Liver (tissue), 9 donors: ENCODE measurements around the gene ARL3. TPM values are rescaled to one million over a fixed set of nuclear protein-coding genes. Genes with fewer than 3 reads are reported as not detected.
"Not testable (repeated sequence)": the region's sequence is repeated elsewhere in the genome, so short reads cannot be mapped to it uniquely, and the experiment has no call there.

Experiments used
- DNase-seq: peaks from one replicate; pipeline ENCODE4 v3.0.0-alpha.2; 2017; ENCODE audit warnings: low spot score
- H3K27ac ChIP-seq, 2 donors: one replicate each; pipeline ENCODE4 v1.7.0; 2013; ENCODE audit warnings: inconsistent platforms in 2 of 2, low read length in 2 of 2, control low read depth in 1 of 2, low read depth in 1 of 2, mild to moderate bottlenecking in 1 of 2
- H3K27me3 ChIP-seq, 4 donors: one replicate each; pipeline versions ENCODE4 v1.6.1 to v1.7.0; 2013; ENCODE audit warnings: low read length in 3 of 4, inconsistent platforms in 1 of 4, mild to moderate bottlenecking in 1 of 4, moderate library complexity in 1 of 4; ENCODE audit not compliant: control insufficient read depth in 4 of 4, insufficient read depth in 4 of 4
- H3K36me3 ChIP-seq, 4 donors: one replicate each; pipeline versions ENCODE4 v1.6.1 to v1.7.0; 2013; ENCODE audit warnings: low read length in 3 of 4, mild to moderate bottlenecking in 3 of 4, low read depth in 1 of 4, moderate library complexity in 1 of 4; ENCODE audit not compliant: control insufficient read depth in 4 of 4, insufficient read depth in 3 of 4
- H3K4me1 ChIP-seq, 4 donors: one replicate each; pipeline versions ENCODE4 v1.6.1 to v1.7.0; 2013; ENCODE audit warnings: low read length in 3 of 4, mild to moderate bottlenecking in 3 of 4, moderate library complexity in 1 of 4; ENCODE audit not compliant: control insufficient read depth in 4 of 4, insufficient read depth in 4 of 4
- H3K4me3 ChIP-seq, 3 donors: one replicate each; pipeline versions ENCODE4 v1.6.1 to v1.7.0; 2013; ENCODE audit warnings: low read length in 3 of 3, control low read depth in 1 of 3, low read depth in 1 of 3, mild to moderate bottlenecking in 1 of 3
- H3K9ac ChIP-seq, 2 donors: one replicate each; pipeline ENCODE4 v1.7.0; 2013; ENCODE audit warnings: low read length in 2 of 2, mild to moderate bottlenecking in 2 of 2, moderate library complexity in 2 of 2, control low read depth in 1 of 2, low read depth in 1 of 2
- H3K9me3 ChIP-seq, 4 donors: one replicate each; pipeline versions ENCODE4 v1.6.1 to v1.7.0; 2013; ENCODE audit warnings: low read length in 3 of 4; ENCODE audit not compliant: control insufficient read depth in 4 of 4
- ATF3 ChIP-seq: IDR thresholded peaks from 2 replicates; pipeline ENCODE4 v1.6.1; 2016; ENCODE audit warnings: antibody characterized with exemption
- FOXA1 ChIP-seq: IDR thresholded peaks from 2 replicates; pipeline ENCODE4 v1.6.1; 2016; ENCODE audit warnings: antibody characterized with exemption
- FOXA2 ChIP-seq: IDR thresholded peaks from 2 replicates; pipeline ENCODE4 v1.6.1; 2016; ENCODE audit warnings: antibody characterized with exemption
- GABPA ChIP-seq, 2 donors: IDR thresholded peaks in 1 of 2; conservative IDR thresholded peaks in 1 of 2; 2 replicates each; pipeline ENCODE4 v1.6.1; 2016; ENCODE audit warnings: antibody characterized with exemption in 2 of 2, mild to moderate bottlenecking in 1 of 2, moderate library complexity in 1 of 2
- HNF4G ChIP-seq: IDR thresholded peaks from 2 replicates; pipeline ENCODE4 v1.6.1; 2016; ENCODE audit warnings: antibody characterized with exemption
- JUND ChIP-seq, 2 donors: IDR thresholded peaks; 2 replicates each; pipeline ENCODE4 v1.6.1; 2016; ENCODE audit warnings: antibody characterized with exemption in 2 of 2
- NR2F2 ChIP-seq: IDR thresholded peaks from 2 replicates; pipeline ENCODE4 v1.6.1; 2016; ENCODE audit warnings: antibody characterized with exemption
- RXRA ChIP-seq, 2 donors: IDR thresholded peaks; 2 replicates each; pipeline ENCODE4 v1.6.1; 2017 to 2018; ENCODE audit warnings: antibody characterized with exemption in 2 of 2, mild to moderate bottlenecking in 1 of 2
- SP1 ChIP-seq: IDR thresholded peaks from 2 replicates; pipeline ENCODE4 v1.6.1; 2018; ENCODE audit warnings: antibody characterized with exemption, mild to moderate bottlenecking
- WGBS: extraction: QIAGEN DNeasy Blood & Tissue Kit; methylation state at CpG from one replicate; pipeline ENCODE4 v1.1.7; 2013; 5-methylcytosine and 5-hydroxymethylcytosine counted together
- polyA plus RNA-seq, 2 donors: library from polyadenylated mRNA; stranded (reverse) in 1 of 2; unstranded in 1 of 2; fragments of 200-250 nt in 1 of 2; fragments of >200 nt in 1 of 2; fragmentation: Nextera tagmentation in 1 of 2; extraction: Ambion mirVana in 1 of 2; gene quantifications; one replicate each; pipeline versions ENCODE4 v1.2.1 to v1.2.3, GENCODE V29; 2013 to 2015
- total RNA-seq, 2 donors: library from RNA; depleted of rRNA; stranded (reverse); fragments of >200 nt; gene quantifications; one replicate each; pipeline ENCODE4 v1.2.3, GENCODE V29; 2014
- TF ChIP-seq, protein P1 (sequence below): IDR thresholded peaks from 2 replicates; pipeline ENCODE4 v1.6.1; 2016; ENCODE audit warnings: antibody characterized with exemption
- TF ChIP-seq, protein P2 (sequence below): IDR thresholded peaks from 2 replicates; pipeline ENCODE4 v1.6.1; 2016; ENCODE audit warnings: antibody characterized with exemption
- TF ChIP-seq, protein P3 (sequence below): fragments of 150-350 bp; IDR thresholded peaks from 2 replicates; pipeline ENCODE4 v1.5.1; 2017; ENCODE audit warnings: improper control_type of control experiment, low read depth, low read length; ENCODE audit not compliant: missing input control
- TF ChIP-seq, protein P4 (sequence below): IDR thresholded peaks from 2 replicates; pipeline ENCODE4 v1.6.1; 2016; ENCODE audit warnings: antibody characterized with exemption, mild to moderate bottlenecking
- donor health status: healthy.
- donor health status: healthy.
- donor health status: healthy.
- donor health status: healthy.
- donor health status: healthy.

The ARL3 gene
- total and polyA plus RNA-seq, 4 donors, result 1.0 to 2.5 (median 2.3) TPM

- Histone ChIP-seq H3K4me1 (peaks cover 0 to 4% (median under 1%) of the 10 kb centered on the region in 4 donors), H3K9me3 (no peaks in the 10 kb centered on the region), H3K4me3 (no peak overlapping the region), H3K27me3 (no peaks in the 10 kb centered on the region), H3K9ac (no peak overlapping the region), H3K36me3 (no peaks in the 10 kb centered on the region), H3K27ac (no peak overlapping the region)
- TF ChIP-seq SP1 (no peak), FOXA1 (no peak), FOXA2 (no peak), RXRA (IDR thresholded peaks at IDR 0.05) (no peak), HNF4G (no peak), ATF3 (no peak), NR2F2 (no peak), JUND (IDR thresholded peaks at IDR 0.05) (no peak), GABPA (IDR thresholded peaks at IDR 0.05 in 1 of 2, conservative IDR thresholded peaks at IDR 0.05 in 1 of 2) (no peak)
- TF ChIP-seq, protein P1, sequence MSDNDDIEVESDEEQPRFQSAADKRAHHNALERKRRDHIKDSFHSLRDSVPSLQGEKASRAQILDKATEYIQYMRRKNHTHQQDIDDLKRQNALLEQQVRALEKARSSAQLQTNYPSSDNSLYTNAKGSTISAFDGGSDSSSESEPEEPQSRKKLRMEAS, result no peak
- TF ChIP-seq, protein P2, sequence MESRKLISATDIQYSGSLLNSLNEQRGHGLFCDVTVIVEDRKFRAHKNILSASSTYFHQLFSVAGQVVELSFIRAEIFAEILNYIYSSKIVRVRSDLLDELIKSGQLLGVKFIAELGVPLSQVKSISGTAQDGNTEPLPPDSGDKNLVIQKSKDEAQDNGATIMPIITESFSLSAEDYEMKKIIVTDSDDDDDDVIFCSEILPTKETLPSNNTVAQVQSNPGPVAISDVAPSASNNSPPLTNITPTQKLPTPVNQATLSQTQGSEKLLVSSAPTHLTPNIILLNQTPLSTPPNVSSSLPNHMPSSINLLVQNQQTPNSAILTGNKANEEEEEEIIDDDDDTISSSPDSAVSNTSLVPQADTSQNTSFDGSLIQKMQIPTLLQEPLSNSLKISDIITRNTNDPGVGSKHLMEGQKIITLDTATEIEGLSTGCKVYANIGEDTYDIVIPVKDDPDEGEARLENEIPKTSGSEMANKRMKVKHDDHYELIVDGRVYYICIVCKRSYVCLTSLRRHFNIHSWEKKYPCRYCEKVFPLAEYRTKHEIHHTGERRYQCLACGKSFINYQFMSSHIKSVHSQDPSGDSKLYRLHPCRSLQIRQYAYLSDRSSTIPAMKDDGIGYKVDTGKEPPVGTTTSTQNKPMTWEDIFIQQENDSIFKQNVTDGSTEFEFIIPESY, result no peak
- TF ChIP-seq, protein P3, sequence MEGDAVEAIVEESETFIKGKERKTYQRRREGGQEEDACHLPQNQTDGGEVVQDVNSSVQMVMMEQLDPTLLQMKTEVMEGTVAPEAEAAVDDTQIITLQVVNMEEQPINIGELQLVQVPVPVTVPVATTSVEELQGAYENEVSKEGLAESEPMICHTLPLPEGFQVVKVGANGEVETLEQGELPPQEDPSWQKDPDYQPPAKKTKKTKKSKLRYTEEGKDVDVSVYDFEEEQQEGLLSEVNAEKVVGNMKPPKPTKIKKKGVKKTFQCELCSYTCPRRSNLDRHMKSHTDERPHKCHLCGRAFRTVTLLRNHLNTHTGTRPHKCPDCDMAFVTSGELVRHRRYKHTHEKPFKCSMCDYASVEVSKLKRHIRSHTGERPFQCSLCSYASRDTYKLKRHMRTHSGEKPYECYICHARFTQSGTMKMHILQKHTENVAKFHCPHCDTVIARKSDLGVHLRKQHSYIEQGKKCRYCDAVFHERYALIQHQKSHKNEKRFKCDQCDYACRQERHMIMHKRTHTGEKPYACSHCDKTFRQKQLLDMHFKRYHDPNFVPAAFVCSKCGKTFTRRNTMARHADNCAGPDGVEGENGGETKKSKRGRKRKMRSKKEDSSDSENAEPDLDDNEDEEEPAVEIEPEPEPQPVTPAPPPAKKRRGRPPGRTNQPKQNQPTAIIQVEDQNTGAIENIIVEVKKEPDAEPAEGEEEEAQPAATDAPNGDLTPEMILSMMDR, result no peak
- TF ChIP-seq, protein P4, sequence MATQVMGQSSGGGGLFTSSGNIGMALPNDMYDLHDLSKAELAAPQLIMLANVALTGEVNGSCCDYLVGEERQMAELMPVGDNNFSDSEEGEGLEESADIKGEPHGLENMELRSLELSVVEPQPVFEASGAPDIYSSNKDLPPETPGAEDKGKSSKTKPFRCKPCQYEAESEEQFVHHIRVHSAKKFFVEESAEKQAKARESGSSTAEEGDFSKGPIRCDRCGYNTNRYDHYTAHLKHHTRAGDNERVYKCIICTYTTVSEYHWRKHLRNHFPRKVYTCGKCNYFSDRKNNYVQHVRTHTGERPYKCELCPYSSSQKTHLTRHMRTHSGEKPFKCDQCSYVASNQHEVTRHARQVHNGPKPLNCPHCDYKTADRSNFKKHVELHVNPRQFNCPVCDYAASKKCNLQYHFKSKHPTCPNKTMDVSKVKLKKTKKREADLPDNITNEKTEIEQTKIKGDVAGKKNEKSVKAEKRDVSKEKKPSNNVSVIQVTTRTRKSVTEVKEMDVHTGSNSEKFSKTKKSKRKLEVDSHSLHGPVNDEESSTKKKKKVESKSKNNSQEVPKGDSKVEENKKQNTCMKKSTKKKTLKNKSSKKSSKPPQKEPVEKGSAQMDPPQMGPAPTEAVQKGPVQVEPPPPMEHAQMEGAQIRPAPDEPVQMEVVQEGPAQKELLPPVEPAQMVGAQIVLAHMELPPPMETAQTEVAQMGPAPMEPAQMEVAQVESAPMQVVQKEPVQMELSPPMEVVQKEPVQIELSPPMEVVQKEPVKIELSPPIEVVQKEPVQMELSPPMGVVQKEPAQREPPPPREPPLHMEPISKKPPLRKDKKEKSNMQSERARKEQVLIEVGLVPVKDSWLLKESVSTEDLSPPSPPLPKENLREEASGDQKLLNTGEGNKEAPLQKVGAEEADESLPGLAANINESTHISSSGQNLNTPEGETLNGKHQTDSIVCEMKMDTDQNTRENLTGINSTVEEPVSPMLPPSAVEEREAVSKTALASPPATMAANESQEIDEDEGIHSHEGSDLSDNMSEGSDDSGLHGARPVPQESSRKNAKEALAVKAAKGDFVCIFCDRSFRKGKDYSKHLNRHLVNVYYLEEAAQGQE, result no peak
- 91% methylated on average over 10 of the region's 10 CpGs for WGBS
- DNase-seq, result no peak
Observed at GRCh38 chr10:102668326-102669107, 45.7 kb downstream of the ARL3 start.

GRCh38 chr10:102667411-102667810, 46.8 kb downstream of the ARL3 start:
- H3K4me1 ChIP-seq, H3K27me3 ChIP-seq, H3K36me3 ChIP-seq, H3K9me3 ChIP-seq, H3K9ac ChIP-seq, H3K27ac ChIP-seq, DNase-seq, H3K4me3 ChIP-seq: not testable (repeated sequence)
- WGBS, result 94% methylated on average over 4 of the region's 4 CpGs
